Uterus (tissue), 4 donors: ENCODE data around the gene RAB40C. TPM values are rescaled to one million over a fixed set of nuclear protein-coding genes. Genes with fewer than 3 reads are reported as not detected.

Source experiments
- DNase-seq, 2 donors: peaks; one replicate each; pipeline ENCODE4 v3.0.0-alpha.2; 2019 to 2020
- H3K27ac ChIP-seq, 2 donors: fragments of 200-600 bp; sonication (generic); 1 replicate in 1 of 2; 2 replicates in 1 of 2; pipeline ENCODE4 v1.5.1; 2016 to 2018
- H3K27me3 ChIP-seq, 2 donors: fragments of 200-600 bp; sonication (generic); one replicate each; pipeline ENCODE4 v1.5.1; 2018 to 2019; ENCODE audit warnings: control low read depth in 1 of 2
- H3K36me3 ChIP-seq, 2 donors: fragments of 200-600 bp; sonication (generic); one replicate each; pipeline ENCODE4 v1.5.1; 2019; ENCODE audit warnings: control low read depth in 1 of 2
- H3K4me1 ChIP-seq, 2 donors: fragments of 200-600 bp; sonication (generic); one replicate each; pipeline ENCODE4 v1.5.1; 2018 to 2019; ENCODE audit warnings: control low read depth in 1 of 2
- H3K4me3 ChIP-seq, 2 donors: fragments of 200-600 bp; sonication (generic); 1 replicate in 1 of 2; 2 replicates in 1 of 2; pipeline ENCODE4 v1.5.1; 2018 to 2019; ENCODE audit warnings: mild to moderate bottlenecking in 1 of 2
- H3K9me3 ChIP-seq, 2 donors: fragments of 200-600 bp; sonication (generic); one replicate each; pipeline ENCODE4 v1.5.1; 2019; ENCODE audit warnings: control low read depth in 1 of 2
- CTCF ChIP-seq, 4 experiments: fragments of 200-600 bp in 2 of 4; fragments of 450-650 bp in 2 of 4; sonication (generic) in 2 of 4; IDR thresholded peaks; one replicate each; pipeline ENCODE4 v1.5.1; 2016 to 2019; ENCODE audit warnings: antibody characterized with exemption in 4 of 4, mild to moderate bottlenecking in 2 of 4, moderate library complexity in 1 of 4
- POLR2A ChIP-seq, 2 donors: fragments of 450-650 bp; IDR thresholded peaks; one replicate each; pipeline ENCODE4 v1.6.1; 2016; ENCODE audit warnings: antibody characterized with exemption in 2 of 2, mild to moderate bottlenecking in 1 of 2, moderate library complexity in 1 of 2
- intact Hi-C: fragments of 100-400 bp; cut with DNase I; formaldehyde crosslinking; loops from one replicate; pipeline ENCODE4 v1.15.1; 2023; ENCODE audit warnings: low total_unique reads
- total RNA-seq, 4 donors: library from RNA; depleted of rRNA in 3 of 4; stranded (reverse); fragments of >200 nt in 3 of 4; gene quantifications; one replicate each; pipeline versions ENCODE4 v1.1.0 to v1.2.4, GENCODE V29; 2014 to 2023
- donor health status: DM: yes; HTN: yes; CAD: no.

RAB40C gene
- total RNA-seq, 4 donors from 2014 or later: 0.59 to 25.4 (median 14.3) TPM

- H3K27ac ChIP-seq: no peak overlapping the region
- H3K36me3 ChIP-seq: no peaks in the 10 kb centered on the region
- TF ChIP-seq CTCF (IDR thresholded peaks at IDR 0.05) (no peak), POLR2A (IDR thresholded peaks at IDR 0.05) (no peak)
- no peak for DNase-seq
- no peaks in the 10 kb centered on the region for H3K4me1 ChIP-seq
- H3K4me3 ChIP-seq: no peak overlapping the region
- H3K9me3 ChIP-seq: no peaks in the 10 kb centered on the region
- intact Hi-C loops: loop anchor here (10.0 kb wide), 1 partner anchor 87 kb away; the partner anchor contains the start of gene RHOT2
- H3K27me3 ChIP-seq: no peaks in the 10 kb centered on the region
Observed at GRCh38 chr16:577796-578195, 12.1 kb upstream of the RAB40C start.

GRCh38 chr16:578232-578869, 11.5 kb upstream of the RAB40C start:
- no peaks in the 10 kb centered on the region for H3K36me3 ChIP-seq
- H3K27ac ChIP-seq: no peak overlapping the region
- TF ChIP-seq CTCF (IDR thresholded peaks at IDR 0.05): no peak
- no peak for TF ChIP-seq POLR2A (IDR thresholded peaks at IDR 0.05)
- no peak overlapping the region for H3K4me3 ChIP-seq
- H3K4me1 ChIP-seq: no peaks in the 10 kb centered on the region
- DNase-seq: no peak
- intact Hi-C loops: loop anchor here (10.0 kb wide), 1 partner anchor 86 kb away; the partner anchor contains the start of gene RHOT2
- H3K9me3 ChIP-seq: no peaks in the 10 kb centered on the region
- H3K27me3 ChIP-seq: no peaks in the 10 kb centered on the region

GRCh38 chr16:578870-579405, 10.9 kb upstream of the RAB40C start:
- intact Hi-C loops: loop anchor here (10.0 kb wide), 1 partner anchor 86 kb away; the partner anchor contains the start of gene RHOT2
- DNase-seq: peak in 1 of 2 donors; percentile 64
- Histone ChIP-seq H3K9me3 (no peaks in the 10 kb centered on the region), H3K4me1 (no peaks in the 10 kb centered on the region), H3K27me3 (no peaks in the 10 kb centered on the region), H3K27ac (no peak overlapping the region), H3K4me3 (no peak overlapping the region), H3K36me3 (no peaks in the 10 kb centered on the region)
- no peak for TF ChIP-seq POLR2A (IDR thresholded peaks at IDR 0.05)
- TF ChIP-seq CTCF (IDR thresholded peaks at IDR 0.05): peak; percentile 49 to 81 (median 74)

- no peak for DNase-seq
- intact Hi-C loops: no loop called here
- no peaks in the 10 kb centered on the region for H3K4me1 ChIP-seq
- H3K27ac ChIP-seq: no peak overlapping the region
- H3K36me3 ChIP-seq: no peaks in the 10 kb centered on the region
- no peak overlapping the region for H3K4me3 ChIP-seq
- TF ChIP-seq CTCF (IDR thresholded peaks at IDR 0.05): no peak
- TF ChIP-seq POLR2A (IDR thresholded peaks at IDR 0.05): no peak
- no peaks in the 10 kb centered on the region for H3K9me3 ChIP-seq
- no peaks in the 10 kb centered on the region for H3K27me3 ChIP-seq
Observed at GRCh38 chr16:580141-580945, 9.5 kb upstream of the RAB40C start.
